NCI-H510A treated with DMSO at 0.1 percent for 48 hours (cell line): ENCODE measurements around the gene GARIN1A.
"Not testable (repeated sequence)": the region's sequence is repeated elsewhere in the genome, so short reads cannot be mapped to it uniquely, and the experiment has no call there.

Source experiments
- DNase-seq: peaks from one replicate; lab custom pipeline; 2025; lab: John Stamatoyannopoulos, UW

The GARIN1A gene

GRCh38 chr7:128683738-128684137 is 11.6 kb downstream of the GARIN1A start:
- not testable (repeated sequence) for DNase-seq

DNA sequence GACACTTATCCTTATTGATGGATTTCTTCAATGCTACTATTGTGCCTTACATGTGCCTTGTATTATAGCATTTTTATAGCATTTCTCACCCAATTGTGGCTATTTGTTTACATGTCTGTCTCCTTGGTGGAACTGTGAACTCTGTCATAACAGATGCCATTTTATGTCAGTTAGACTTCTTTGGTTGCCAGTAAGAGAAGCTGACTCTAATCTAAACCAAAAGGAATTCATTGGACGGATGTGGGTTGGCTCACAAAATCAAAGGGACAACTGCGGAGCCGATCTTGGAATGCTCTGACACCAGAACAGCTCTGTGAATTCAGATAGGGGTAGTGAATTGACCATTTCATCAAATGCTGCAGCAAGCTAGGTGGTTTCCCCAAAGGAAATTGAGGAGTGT is 15.0 kb downstream of the GARIN1A start:
- DNase-seq, result no peak

DNA sequence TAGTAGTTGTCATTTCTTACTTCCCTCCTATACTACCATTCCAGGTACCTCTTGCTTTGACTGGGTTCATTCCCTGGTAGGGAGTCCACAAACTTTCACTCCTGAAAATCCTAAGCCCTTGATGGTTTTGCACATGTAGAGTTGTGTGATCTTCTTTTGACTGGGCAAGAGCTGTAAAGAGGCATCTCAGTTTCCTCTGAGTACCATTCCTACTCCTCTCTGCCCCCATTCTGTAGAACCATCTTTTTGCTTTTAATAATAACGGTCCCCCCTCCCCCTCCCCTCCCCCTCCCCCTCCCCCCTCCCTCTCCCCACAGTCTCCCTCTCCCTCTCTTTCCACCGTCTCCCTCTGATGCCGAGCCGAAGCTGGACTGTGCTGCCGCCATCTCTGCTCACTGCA is 16.4 kb downstream of the GARIN1A start:
- no peak for DNase-seq

DNA sequence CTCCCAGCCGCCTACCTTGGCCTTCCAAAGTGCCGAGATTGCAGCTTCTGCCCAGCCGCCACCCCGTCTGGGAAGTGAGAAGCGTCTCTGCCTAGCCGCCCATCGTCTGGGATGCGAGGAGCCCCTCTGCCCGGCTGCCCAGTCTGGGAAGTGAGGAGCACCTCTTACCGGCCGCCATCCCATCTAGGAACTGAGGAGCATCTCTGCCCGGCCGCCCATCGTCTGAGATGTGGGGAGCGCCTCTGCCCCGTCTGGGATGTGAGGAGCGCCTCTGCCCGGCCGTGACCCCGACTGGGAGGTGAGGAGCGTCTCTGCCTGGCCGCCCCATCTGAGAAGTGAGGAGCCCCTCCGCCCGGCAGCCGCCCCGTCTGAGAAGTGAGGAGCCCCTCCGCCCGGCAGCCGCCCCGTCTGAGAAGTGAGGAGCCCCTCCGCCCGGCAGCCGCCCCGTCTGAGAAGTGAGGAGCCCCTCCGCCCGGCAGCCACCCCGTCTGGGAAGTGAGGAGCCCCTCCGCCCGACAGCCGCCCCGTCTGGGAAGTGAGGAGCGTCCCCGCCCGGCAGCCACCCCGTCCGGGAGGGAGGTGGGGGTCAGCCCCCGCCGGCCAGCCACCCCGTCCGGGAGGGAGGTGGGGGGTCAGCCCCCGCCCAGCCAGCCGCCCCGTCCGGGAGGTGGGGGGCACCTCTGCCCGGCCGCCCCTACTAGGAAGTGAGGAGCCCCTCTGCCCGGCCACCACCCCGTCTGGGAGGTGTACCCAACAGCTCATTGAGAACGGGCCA is 17.3 kb downstream of the GARIN1A start:
- DNase-seq, result not testable (repeated sequence)

- DNase-seq, result no peak
Observed at GRCh38 chr7:128691227-128691626, 19.1 kb downstream of the GARIN1A start.

GRCh38 chr7:128692623-128693270 is 20.7 kb downstream of the GARIN1A start:
- DNase-seq, result no peak

DNA sequence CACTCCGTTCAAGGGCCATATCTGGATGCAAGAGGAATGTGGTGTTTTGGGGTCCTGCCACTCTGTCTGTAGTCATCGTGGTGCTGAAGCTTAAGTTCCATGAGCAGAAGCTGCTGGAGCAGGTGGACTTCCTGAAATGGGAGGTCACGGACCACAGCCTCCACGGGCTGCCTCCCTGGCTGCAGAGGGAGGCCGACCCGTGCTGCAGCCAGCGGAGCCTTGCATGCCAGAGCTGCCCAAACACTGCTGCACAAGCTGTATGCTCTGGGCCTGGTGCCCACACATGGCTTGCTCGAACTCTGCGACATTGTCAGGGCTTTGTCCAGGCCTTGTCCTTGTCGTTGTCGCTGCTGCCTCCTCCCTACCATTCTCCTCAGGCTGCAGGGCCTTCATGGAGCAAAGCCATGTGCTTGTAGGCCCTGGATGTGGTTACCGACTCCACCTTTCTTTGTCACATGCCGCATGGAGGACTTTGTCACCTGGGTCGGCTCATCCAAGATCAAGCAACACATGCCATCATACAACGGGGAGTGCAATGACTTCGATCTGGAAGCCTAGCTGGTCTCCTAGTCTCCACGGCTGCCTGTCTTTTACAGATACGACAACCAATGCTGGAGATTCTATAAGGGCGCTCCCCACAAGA is 21.4 kb downstream of the GARIN1A start:
- no peak for DNase-seq

GRCh38 chr7:128694738-128695137 is 22.6 kb downstream of the GARIN1A start:
- DNase-seq, result no peak

DNA sequence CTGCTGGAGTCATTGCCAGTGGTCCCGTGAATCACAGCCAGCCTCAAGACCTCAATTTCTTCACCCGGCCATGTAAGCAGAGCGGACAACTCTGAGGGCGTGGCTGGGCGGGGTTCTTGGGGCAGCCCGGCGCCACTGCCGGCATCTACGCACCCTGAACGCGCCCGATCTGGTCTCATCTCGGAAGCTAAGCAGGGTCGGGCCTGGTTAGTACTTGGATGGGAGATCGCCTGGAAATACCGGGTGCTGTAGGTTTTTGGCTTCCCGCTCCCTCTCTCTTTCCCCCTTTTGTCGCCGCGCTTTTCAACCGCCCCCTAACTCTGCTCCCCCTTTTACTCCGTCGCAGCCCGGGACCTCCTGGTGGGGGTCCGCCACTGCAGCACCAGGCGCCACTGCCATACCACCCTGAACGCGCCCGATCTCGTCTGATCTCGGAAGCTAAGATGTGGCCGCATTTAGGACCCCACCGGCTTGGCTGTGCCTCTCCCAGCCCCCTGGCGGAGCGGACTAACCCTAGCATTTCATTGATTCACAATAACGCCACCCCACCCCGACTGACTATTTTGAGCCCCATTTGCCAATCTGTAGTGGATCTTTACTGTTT is 25.3 kb downstream of the GARIN1A start:
- DNase-seq, result no peak

GRCh38 chr7:128699196-128699712 is 27.2 kb downstream of the GARIN1A start:
- DNase-seq, result no peak

GRCh38 chr7:128699895-128700294 is 27.8 kb downstream of the GARIN1A start:
- no peak for DNase-seq

DNA sequence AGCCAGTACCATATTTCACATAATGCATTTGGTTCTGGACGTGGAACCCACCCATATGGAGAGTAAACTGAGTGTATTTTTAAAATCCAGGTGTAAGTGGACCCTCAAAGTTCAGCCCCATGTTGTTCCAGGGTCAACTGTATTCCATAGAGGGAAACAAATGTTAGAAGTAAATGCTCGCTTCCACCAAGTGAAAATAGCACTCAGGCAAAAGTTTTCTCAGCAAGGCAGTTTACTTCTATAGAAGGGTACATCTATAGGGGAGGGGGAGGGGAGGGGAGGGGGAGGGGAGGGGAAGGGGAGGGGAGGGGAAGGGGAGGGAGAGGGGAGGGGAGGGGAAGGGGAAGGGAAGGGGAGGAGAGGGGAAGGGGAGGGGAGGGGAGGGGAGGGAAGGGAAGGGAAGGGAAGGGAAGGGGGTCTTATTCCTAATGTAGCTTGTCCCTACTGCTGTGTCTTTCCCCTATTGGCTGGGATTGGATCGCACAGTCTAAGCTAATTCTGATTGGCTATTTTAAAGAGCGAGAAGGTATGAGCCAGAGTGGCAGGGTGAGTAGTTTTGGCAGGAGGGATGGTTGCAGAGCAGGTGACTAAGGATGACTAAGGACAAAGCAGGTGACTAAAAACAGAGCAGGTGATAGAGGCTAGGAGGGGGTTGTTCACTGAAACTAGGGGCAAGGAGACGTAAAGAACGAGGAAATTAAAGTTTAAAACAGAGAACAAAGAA is 29.1 kb downstream of the GARIN1A start:
- no peak for DNase-seq

GRCh38 chr7:128703609-128704241 is 31.6 kb downstream of the GARIN1A start:
- no peak for DNase-seq

GRCh38 chr7:128705891-128706333 is 33.8 kb downstream of the GARIN1A start:
- DNase-seq, result no peak

- no peak for DNase-seq
Observed at GRCh38 chr7:128707752-128708151, 35.7 kb downstream of the GARIN1A start.

- DNase-seq, result no peak
Observed at GRCh38 chr7:128708235-128708634, 36.1 kb downstream of the GARIN1A start.

DNA sequence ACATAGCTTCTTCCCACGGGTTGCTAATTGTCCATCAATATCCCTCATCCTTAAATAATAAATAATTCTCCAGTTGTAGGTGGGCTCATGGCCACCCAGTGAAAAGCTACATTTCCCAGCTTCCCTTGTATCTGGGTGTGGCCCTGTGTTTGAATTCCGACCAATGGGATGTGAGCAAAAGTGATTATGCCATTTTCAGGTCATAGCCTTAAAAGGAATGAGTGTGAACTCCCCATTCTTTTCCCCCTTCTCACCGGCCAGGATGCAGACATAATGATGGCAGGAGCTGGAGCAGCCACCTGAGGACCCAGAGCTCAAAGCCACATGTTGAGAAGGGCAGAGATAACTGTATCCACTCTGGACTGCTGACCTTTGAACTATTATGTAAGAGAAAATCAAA is 36.7 kb downstream of the GARIN1A start:
- DNase-seq, result no peak

DNA sequence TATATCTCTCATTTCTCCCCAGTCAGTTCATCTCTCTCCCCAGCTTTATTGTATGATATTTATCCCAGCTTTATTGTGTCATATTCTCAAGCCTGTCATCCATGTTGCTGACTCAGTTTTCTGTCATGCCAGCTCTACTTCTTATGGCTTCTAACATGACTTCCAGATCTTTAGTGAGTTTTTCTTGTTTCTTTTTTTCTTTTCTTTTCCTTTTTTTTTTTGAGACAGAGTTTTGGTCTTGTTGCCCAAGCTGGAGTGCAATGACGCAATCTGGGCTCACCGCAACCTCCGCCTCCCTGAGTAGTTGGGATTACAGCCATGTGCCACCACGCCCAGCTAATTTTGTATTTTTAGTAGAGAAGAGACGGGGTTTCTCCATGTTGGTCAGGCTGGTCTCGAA is 38.4 kb downstream of the GARIN1A start:
- no peak for DNase-seq

DNA sequence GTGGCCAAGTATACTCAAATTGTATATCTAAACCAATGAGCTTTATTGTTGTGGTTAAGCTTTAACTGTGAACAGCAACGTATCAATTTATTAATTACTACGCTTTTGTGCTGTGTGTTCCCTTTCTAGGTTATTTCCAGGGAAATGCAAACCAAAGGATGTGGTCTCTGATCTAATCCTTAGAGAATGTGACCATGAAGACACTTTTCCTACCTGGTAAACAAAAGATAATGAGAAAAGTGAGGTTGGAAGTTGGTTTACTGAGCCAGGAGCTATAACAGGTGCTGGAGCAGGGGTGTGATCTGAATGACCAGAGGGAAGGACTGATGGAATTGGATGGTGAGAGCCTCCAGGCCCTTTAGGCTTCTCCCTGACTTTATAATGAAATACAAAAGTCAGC is 41.7 kb downstream of the GARIN1A start:
- no peak for DNase-seq

- no peak for DNase-seq
Observed at GRCh38 chr7:128714701-128715495, 42.8 kb downstream of the GARIN1A start.
